ENCODE data around the gene IKZF3. TPM values are rescaled to one million over a fixed set of nuclear protein-coding genes. Genes with fewer than 3 reads are reported as not detected.
"Not testable (repeated sequence)": the region's sequence is repeated elsewhere in the genome, so short reads cannot be mapped to it uniquely, and the experiment has no call there.

The IKZF3 gene
- total and polyA plus RNA-seq, 2 donors from 2014 or later = 0.09 to 10.2 TPM

GRCh38 chr17:39715375-39716072 is 148.6 kb downstream of the IKZF3 start:
- Histone ChIP-seq H3K27ac (ENCODE audit: low read depth in 2 of 2, low read length in 2 of 2) (no peak overlapping the region), H3K27me3 (ENCODE audit: control insufficient read depth, insufficient read depth, low read length) (no peaks in the 10 kb centered on the region), H3K4me1 (ENCODE audit: control insufficient read depth in 2 of 3, insufficient read depth in 2 of 3, low read depth in 1 of 3, low read length in 3 of 3) (peaks cover 0 to 10% (median 0%) of the 10 kb centered on the region in 3 donors), H3K36me3 (ENCODE audit: control insufficient read depth in 2 of 3, insufficient read depth in 3 of 3, low read length in 3 of 3) (peaks cover 2 to 68% (median 24%) of the 10 kb centered on the region in 3 donors), H3K9me3 (ENCODE audit: control insufficient read depth in 2 of 3, insufficient read depth in 1 of 3, low read length in 3 of 3) (no peaks in the 10 kb centered on the region), H3K9ac (ENCODE audit: low read length in 3 of 3) (no peak overlapping the region), H3K4me3 (ENCODE audit: low read length in 3 of 3) (no peak overlapping the region)
- intact Hi-C loops (cut with DNase I) = no loop called here
- FAIRE-seq (no peak), DNase-seq (no peak)
- TF ChIP-seq, protein P1, sequence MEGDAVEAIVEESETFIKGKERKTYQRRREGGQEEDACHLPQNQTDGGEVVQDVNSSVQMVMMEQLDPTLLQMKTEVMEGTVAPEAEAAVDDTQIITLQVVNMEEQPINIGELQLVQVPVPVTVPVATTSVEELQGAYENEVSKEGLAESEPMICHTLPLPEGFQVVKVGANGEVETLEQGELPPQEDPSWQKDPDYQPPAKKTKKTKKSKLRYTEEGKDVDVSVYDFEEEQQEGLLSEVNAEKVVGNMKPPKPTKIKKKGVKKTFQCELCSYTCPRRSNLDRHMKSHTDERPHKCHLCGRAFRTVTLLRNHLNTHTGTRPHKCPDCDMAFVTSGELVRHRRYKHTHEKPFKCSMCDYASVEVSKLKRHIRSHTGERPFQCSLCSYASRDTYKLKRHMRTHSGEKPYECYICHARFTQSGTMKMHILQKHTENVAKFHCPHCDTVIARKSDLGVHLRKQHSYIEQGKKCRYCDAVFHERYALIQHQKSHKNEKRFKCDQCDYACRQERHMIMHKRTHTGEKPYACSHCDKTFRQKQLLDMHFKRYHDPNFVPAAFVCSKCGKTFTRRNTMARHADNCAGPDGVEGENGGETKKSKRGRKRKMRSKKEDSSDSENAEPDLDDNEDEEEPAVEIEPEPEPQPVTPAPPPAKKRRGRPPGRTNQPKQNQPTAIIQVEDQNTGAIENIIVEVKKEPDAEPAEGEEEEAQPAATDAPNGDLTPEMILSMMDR (IDR thresholded peaks at IDR 0.05; ENCODE audit: borderline replicate concordance, extremely low read depth, insufficient read depth) = no peak

DNA sequence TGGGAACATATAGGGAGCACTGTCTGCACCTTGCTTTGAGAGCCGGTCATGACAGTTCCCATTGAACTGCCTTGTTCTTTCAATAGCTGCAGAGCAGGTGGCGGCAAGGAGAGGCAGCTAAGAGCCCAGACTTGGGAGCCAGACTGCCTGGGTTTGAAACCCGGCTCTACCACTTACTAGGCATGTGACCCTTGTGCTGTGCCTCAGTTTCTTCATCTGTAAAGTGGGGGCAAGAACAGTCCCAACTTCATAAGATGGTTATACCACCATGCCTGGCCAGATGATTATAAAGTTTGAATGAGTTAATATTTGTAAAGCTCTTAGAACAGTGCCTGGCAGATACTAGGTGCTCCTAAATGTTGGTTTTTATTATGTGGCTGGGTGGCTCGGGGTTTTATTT is 149.9 kb downstream of the IKZF3 start:
- Histone ChIP-seq H3K4me1 (ENCODE audit: control insufficient read depth in 2 of 3, insufficient read depth in 2 of 3, low read depth in 1 of 3, low read length in 3 of 3) (peaks cover 0 to 5% (median 0%) of the 10 kb centered on the region in 3 donors), H3K36me3 (ENCODE audit: control insufficient read depth in 2 of 3, insufficient read depth in 3 of 3, low read length in 3 of 3) (peaks cover 2 to 68% (median 30%) of the 10 kb centered on the region in 3 donors), H3K9me3 (ENCODE audit: control insufficient read depth in 2 of 3, insufficient read depth in 1 of 3, low read length in 3 of 3) (no peaks in the 10 kb centered on the region), H3K27me3 (ENCODE audit: control insufficient read depth, insufficient read depth, low read length) (no peaks in the 10 kb centered on the region), H3K9ac (ENCODE audit: low read length in 3 of 3) (no peak overlapping the region), H3K27ac (ENCODE audit: low read depth in 2 of 2, low read length in 2 of 2) (no peak overlapping the region), H3K4me3 (ENCODE audit: low read length in 3 of 3) (no peak overlapping the region)
- DNase-seq (peak in 1 of 5 donors; percentile 12), FAIRE-seq (no peak)
- intact Hi-C loops (cut with DNase I) = no loop called here
- TF ChIP-seq, protein P1 (IDR thresholded peaks at IDR 0.05; ENCODE audit: borderline replicate concordance, extremely low read depth, insufficient read depth) = no peak

- Histone ChIP-seq H3K36me3 (ENCODE audit: control insufficient read depth in 2 of 3, insufficient read depth in 3 of 3, low read length in 3 of 3) (peaks cover 2 to 79% (median 44%) of the 10 kb centered on the region in 3 donors), H3K4me1 (ENCODE audit: control insufficient read depth in 2 of 3, insufficient read depth in 2 of 3, low read depth in 1 of 3, low read length in 3 of 3) (peaks cover 0 to 11% (median 0%) of the 10 kb centered on the region in 3 donors), H3K27me3 (ENCODE audit: control insufficient read depth, insufficient read depth, low read length) (no peaks in the 10 kb centered on the region), H3K9me3 (ENCODE audit: control insufficient read depth in 2 of 3, insufficient read depth in 1 of 3, low read length in 3 of 3) (no peaks in the 10 kb centered on the region), H3K9ac (ENCODE audit: low read length in 3 of 3) (no peak overlapping the region), H3K27ac (ENCODE audit: low read depth in 2 of 2, low read length in 2 of 2) (no peak overlapping the region), H3K4me3 (ENCODE audit: low read length in 3 of 3) (no peak overlapping the region)
- intact Hi-C loops (cut with DNase I) = no loop called here
- TF ChIP-seq, protein P1 (IDR thresholded peaks at IDR 0.05; ENCODE audit: borderline replicate concordance, extremely low read depth, insufficient read depth) = no peak
- FAIRE-seq (no peak), DNase-seq (peak in 1 of 5 donors; percentile 64)
Observed at GRCh38 chr17:39711851-39712250, 152.3 kb downstream of the IKZF3 start.

GRCh38 chr17:39711071-39711470 is 153.0 kb downstream of the IKZF3 start:
- DNase-seq = peak in 1 of 5 donors; percentile 18
- intact Hi-C loops (cut with DNase I); FAIRE-seq; H3K4me3 ChIP-seq (ENCODE audit: low read length in 3 of 3); H3K27ac ChIP-seq (ENCODE audit: low read depth in 2 of 2, low read length in 2 of 2); H3K27me3 ChIP-seq (ENCODE audit: control insufficient read depth, insufficient read depth, low read length); H3K9me3 ChIP-seq (ENCODE audit: control insufficient read depth in 2 of 3, insufficient read depth in 1 of 3, low read length in 3 of 3); H3K9ac ChIP-seq (ENCODE audit: low read length in 3 of 3): not testable (repeated sequence)
- H3K36me3 ChIP-seq (ENCODE audit: control insufficient read depth in 2 of 3, insufficient read depth in 3 of 3, low read length in 3 of 3) = peaks cover 2 to 71% (median 44%) of the 10 kb centered on the region in 3 donors
- H3K4me1 ChIP-seq (ENCODE audit: control insufficient read depth in 2 of 3, insufficient read depth in 2 of 3, low read depth in 1 of 3, low read length in 3 of 3) = peaks cover 0 to 17% (median under 1%) of the 10 kb centered on the region in 3 donors

Data from kidney (tissue), 14 donors.